IPS-11a (cell line): ENCODE measurements around the gene CBFA2T3.

Experiments used
- H3K4me3 ChIP-seq: one replicate; pipeline ENCODE4 v1.5.1; 2013; ENCODE audit warnings: low read depth, low read length, control low read depth

Gene CBFA2T3

GRCh38 chr16:88880226-88881006 lies 96.6 kb downstream of the CBFA2T3 start:
- H3K4me3 ChIP-seq = no peak overlapping the region

- H3K4me3 ChIP-seq = no peak overlapping the region
Observed at GRCh38 chr16:88879788-88880055, 97.3 kb downstream of the CBFA2T3 start.

GRCh38 chr16:88878967-88879787 lies 97.8 kb downstream of the CBFA2T3 start:
- no peak overlapping the region for H3K4me3 ChIP-seq

GRCh38 chr16:88878356-88878755 lies 98.7 kb downstream of the CBFA2T3 start:
- no peak overlapping the region for H3K4me3 ChIP-seq

- H3K4me3 ChIP-seq = no peak overlapping the region
Observed at GRCh38 chr16:88877564-88878289, 99.3 kb downstream of the CBFA2T3 start.

- no peak overlapping the region for H3K4me3 ChIP-seq
Observed at GRCh38 chr16:88876942-88877526, 100.0 kb downstream of the CBFA2T3 start.

DNA sequence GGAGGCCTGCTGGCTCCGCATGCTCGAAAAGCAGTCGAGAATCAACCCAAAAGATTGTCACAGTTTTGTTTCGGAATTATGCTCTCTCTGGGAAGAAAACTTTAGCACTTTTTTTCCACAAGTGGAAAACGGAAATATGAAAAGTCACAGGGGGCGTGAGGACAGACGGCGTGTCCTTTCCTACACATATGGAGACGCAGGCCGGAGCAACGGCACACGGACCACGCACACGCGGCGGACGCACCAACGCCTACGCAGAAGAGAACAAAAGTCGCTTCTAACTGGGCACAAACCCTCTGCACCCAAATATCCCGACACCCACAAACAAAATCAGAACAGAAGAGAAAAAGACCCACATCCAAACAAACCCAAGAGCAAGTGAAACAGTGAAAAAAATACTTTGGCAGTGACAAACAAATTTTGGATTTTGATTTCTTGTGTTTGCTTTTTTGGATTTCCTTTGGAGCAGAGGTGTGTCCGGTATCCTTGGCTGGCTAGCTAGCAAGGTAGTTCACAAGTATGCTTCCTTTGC lies 101.2 kb downstream of the CBFA2T3 start:
- no peak overlapping the region for H3K4me3 ChIP-seq

- H3K4me3 ChIP-seq = no peak overlapping the region
Observed at GRCh38 chr16:88874938-88875599, 101.9 kb downstream of the CBFA2T3 start.

GRCh38 chr16:88872650-88873331 lies 104.2 kb downstream of the CBFA2T3 start:
- H3K4me3 ChIP-seq = no peak overlapping the region

GRCh38 chr16:88871730-88872416 lies 105.1 kb downstream of the CBFA2T3 start:
- no peak overlapping the region for H3K4me3 ChIP-seq

DNA sequence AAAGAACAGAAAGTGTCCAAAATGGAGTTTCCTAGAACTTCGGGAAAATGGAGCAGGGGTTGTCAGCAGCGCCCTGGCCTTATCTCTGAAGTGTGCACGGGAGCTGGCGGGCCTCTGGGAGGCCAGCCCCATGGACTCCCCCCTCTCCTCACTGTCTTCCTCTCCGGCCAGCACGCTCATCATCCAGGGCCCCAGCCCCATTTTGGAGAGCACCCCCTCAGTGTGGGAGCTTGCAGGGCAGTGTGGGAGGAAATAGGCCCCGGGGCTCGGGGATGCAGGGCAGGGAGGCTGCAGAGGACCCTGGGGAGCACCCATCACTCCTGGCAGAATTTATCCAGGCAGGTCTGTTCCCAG lies 105.7 kb downstream of the CBFA2T3 start:
- H3K4me3 ChIP-seq = no peak overlapping the region

DNA sequence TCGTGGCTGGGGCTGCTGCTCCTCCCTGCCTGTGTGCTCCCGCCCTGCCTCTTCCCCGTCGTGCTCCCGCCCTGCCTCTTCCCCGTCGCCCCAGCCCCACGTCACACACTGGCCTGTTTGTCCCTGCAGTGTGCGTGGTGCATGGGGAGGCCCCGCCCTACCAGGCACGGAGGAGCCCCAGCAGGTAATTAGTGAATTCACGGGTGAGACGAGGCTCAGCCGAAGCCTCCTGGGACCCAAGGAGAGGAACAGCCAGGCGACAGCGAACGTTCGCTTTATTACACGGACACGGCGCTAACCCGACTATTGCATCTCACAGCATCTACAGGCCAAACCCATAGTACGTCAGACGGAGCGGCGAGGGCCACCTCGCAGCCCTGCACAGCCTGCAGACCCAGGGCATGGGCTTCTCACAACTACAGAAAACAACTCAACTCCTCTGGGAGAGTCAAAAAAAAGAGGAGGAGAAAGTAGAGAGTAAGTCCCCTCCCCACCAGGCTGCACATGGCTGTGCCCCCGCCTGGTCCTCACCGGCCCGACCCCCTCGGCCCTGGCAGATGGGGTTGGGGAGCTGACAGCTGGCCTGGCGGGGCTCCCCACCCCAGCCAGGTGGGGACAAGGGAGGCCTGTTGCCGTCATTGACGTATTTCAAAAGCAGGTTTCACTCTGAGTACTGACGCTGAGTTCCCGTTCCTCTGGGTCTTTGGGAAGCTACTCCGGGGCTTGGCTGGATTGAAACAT lies 106.2 kb downstream of the CBFA2T3 start:
- H3K4me3 ChIP-seq = no peak overlapping the region

- no peak overlapping the region for H3K4me3 ChIP-seq
Observed at GRCh38 chr16:88869673-88869980, 107.4 kb downstream of the CBFA2T3 start.

- H3K4me3 ChIP-seq = no peak overlapping the region
Observed at GRCh38 chr16:88868974-88869672, 107.9 kb downstream of the CBFA2T3 start.

DNA sequence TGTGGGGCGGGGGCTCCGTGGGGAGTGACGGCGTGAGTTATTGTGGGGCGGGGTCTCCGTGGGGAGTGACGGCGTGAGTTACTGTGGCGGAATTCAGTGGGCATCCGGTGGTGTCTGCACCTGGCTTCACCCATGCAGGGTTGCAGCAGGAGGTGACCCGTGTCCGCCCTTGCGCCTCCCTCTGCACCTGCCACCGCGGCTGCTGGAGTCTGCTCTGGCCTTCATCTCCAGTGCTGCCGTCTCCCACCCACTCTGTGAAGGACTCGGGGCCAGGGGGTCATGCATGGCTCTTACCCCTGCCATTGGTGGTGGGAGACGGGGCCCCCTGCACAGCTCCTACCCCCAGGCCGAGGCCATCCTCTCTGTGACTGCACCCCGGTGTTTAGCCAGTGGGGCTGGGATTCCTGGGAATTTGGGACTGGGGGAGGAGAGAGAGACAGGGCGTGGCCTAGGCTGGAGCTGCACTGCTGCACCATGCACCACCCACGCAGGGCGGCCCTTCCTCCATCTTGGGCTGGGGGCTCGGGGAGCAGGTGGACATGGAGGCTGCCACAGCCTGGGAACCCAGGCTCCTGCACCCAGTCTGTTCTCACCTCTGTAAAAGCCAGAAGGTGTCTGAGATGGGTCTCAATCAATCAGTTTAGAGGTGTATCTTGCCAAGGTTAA lies 109.3 kb downstream of the CBFA2T3 start:
- H3K4me3 ChIP-seq = no peak overlapping the region

DNA sequence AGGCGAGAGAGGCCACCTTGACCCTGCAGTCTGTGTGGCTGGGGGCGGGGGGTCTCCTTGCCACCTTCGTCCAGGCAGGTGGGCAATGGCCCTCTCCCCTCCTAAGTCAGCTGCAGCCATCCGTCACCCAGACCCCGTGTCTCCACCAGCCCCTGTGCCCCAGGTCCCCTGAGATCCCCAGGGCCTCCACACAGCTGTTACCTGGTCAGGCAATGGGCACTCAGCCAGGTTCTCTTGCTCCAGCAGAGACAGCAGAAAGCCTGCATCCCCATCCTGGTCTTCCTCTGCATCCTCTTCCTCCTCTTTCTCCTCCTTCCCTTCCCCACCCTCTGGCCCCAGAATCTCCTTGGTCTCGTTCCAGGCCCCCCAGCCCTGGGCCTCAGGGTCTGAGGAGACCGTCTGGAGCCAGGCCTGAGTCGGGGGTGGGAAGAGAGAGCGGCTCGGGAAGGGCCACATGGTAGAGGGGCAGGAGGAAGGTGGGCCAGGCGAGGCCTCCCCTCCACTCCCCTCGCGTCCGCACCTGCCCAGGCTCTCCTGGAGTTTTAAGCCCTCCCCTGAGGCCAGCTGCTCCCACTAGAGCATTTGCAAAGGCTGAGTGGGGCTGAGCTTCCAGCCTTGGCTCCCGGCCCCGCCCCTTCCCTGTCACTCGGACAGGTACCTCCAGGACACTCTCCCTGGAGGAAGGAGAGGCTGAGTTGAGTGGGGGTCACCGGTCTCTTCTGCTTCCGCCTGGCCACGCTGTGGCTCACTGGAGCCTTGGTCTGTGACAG lies 110.7 kb downstream of the CBFA2T3 start, which contains the start of gene PABPN1L:
Gene PABPN1L (minus strand): TSS at position 510 of the 770 bp plus-strand sequence. CDS start 54 bp downstream, at position 456.
- no peak within 1 kb of the TSS for H3K4me3 ChIP-seq

DNA sequence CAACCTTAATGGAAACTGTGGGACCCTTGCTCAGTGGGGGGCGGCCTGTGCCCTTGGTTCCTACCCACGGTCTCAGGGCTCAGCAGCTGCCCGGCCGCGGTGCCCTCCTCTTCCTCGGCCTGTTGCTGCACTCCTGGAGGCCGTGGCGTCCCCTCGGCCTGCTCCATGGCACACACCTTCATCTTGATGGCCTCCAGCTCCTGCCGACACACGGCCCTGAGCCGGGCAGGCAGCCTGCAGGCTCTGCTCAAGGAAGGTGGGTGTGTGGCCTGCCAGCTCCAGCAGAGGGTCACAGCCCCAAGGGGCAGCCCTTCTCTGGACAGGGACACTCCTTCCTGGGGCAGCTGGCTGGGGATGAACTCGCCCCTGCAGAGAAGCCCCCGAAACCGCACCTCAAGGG lies 111.3 kb downstream of the CBFA2T3 start:
- no peak overlapping the region for H3K4me3 ChIP-seq
